Neuronal stem cell (in vitro differentiated cells): ENCODE measurements around the gene ALPP.
A peak's percentile ranks its signal among the peaks of the same experiment; 100 is the strongest.

Experiments
- DNase-seq: peaks from one replicate; pipeline ENCODE4 v3.0.0-alpha.2; 2013; ENCODE audit warnings: low spot score
- H2AFZ ChIP-seq: one replicate; pipeline ENCODE4 v1.6.1; 2013; ENCODE audit warnings: mild to moderate bottlenecking, low read length, inconsistent platforms
- H2AK5ac ChIP-seq: 2 replicates; pipeline ENCODE4 v1.6.1; 2013; ENCODE audit warnings: low read depth, mild to moderate bottlenecking, inconsistent platforms, low read length, moderate library complexity, mixed read lengths
- H2BK120ac ChIP-seq: 2 replicates; pipeline ENCODE4 v1.6.1; 2013; ENCODE audit warnings: low read depth, mild to moderate bottlenecking, inconsistent platforms, low read length, moderate library complexity, mixed read lengths
- H2BK12ac ChIP-seq: one replicate; pipeline ENCODE4 v1.6.1; 2013; ENCODE audit warnings: low read length, inconsistent platforms
- H2BK15ac ChIP-seq: 2 replicates; pipeline ENCODE4 v1.6.1; 2013; ENCODE audit warnings: mild to moderate bottlenecking, low read length, inconsistent platforms, mixed read lengths
- H2BK5ac ChIP-seq: one replicate; pipeline ENCODE4 v1.6.1; 2013; ENCODE audit warnings: inconsistent platforms, mild to moderate bottlenecking, low read length, moderate library complexity
- H3K14ac ChIP-seq: one replicate; pipeline ENCODE4 v1.6.1; 2013; ENCODE audit warnings: low read length, inconsistent platforms
- H3K18ac ChIP-seq: 2 replicates; pipeline ENCODE4 v1.6.1; 2013; ENCODE audit warnings: low read length, inconsistent platforms
- H3K23ac ChIP-seq: 2 replicates; pipeline ENCODE4 v1.6.1; 2013; ENCODE audit warnings: low read depth, mild to moderate bottlenecking, mixed read lengths, low read length, inconsistent platforms; ENCODE audit not compliant: poor library complexity
- H3K27ac ChIP-seq: replicated peaks from 3 replicates; pipeline ENCODE4 v1.5.1; 2013; ENCODE audit warnings: low read length, inconsistent platforms
- H3K27me3 ChIP-seq, 3 experiments: 2 replicates each; pipeline ENCODE4 v1.6.1; 2013; ENCODE audit warnings: low read length in 3 of 3, mild to moderate bottlenecking in 2 of 3, inconsistent platforms in 1 of 3, low read depth in 1 of 3, mixed read lengths in 1 of 3, moderate library complexity in 1 of 3; ENCODE audit not compliant: control insufficient read depth in 3 of 3, insufficient read depth in 3 of 3
- H3K36me3 ChIP-seq, 2 donors: replicated peaks in 1 of 2; 2 replicates each; pipeline ENCODE4 v1.6.1; 2013; ENCODE audit warnings: low read length in 2 of 2; ENCODE audit not compliant: control insufficient read depth in 2 of 2, insufficient read depth in 2 of 2
- H3K4ac ChIP-seq: 2 replicates; pipeline ENCODE4 v1.6.1; 2013; ENCODE audit warnings: inconsistent platforms, mild to moderate bottlenecking, low read length, moderate library complexity
- H3K4me1 ChIP-seq, 2 donors: 1 replicate in 1 of 2; 2 replicates in 1 of 2; pipeline ENCODE4 v1.6.1; 2013; ENCODE audit warnings: low read length in 2 of 2, low read depth in 1 of 2; ENCODE audit not compliant: control insufficient read depth in 2 of 2, insufficient read depth in 1 of 2
- H3K4me2 ChIP-seq: one replicate; pipeline ENCODE4 v1.6.1; 2013; ENCODE audit warnings: mild to moderate bottlenecking, low read length, inconsistent platforms; ENCODE audit not compliant: insufficient read depth, poor library complexity, severe bottlenecking
- H3K4me3 ChIP-seq, 2 donors: 2 replicates each; pipeline ENCODE4 v1.5.1; 2013; ENCODE audit warnings: low read length in 2 of 2, mild to moderate bottlenecking in 2 of 2, inconsistent platforms in 1 of 2, moderate library complexity in 1 of 2
- H3K79me1 ChIP-seq: one replicate; pipeline ENCODE4 v1.6.1; 2013; ENCODE audit warnings: low read depth, mild to moderate bottlenecking, inconsistent platforms, low read length, moderate library complexity
- H3K9ac ChIP-seq: one replicate; pipeline ENCODE4 v1.6.1; 2013; ENCODE audit warnings: mild to moderate bottlenecking, low read depth, low read length, inconsistent platforms; ENCODE audit not compliant: poor library complexity
- H3K9me3 ChIP-seq, 2 donors: replicated peaks in 1 of 2; 2 replicates each; pipeline versions ENCODE3 to v1.6.1; 2013; ENCODE audit warnings: low read length in 2 of 2, mild to moderate bottlenecking in 2 of 2, inconsistent platforms in 1 of 2, low read depth in 1 of 2, mixed read lengths in 1 of 2, moderate library complexity in 1 of 2; ENCODE audit not compliant: control insufficient read depth in 2 of 2, insufficient read depth in 1 of 2
- H4K8ac ChIP-seq: one replicate; pipeline ENCODE4 v1.6.1; 2013; ENCODE audit warnings: low read depth, mild to moderate bottlenecking, inconsistent platforms, low read length, moderate library complexity
- H4K91ac ChIP-seq: one replicate; pipeline ENCODE4 v1.6.1; 2013; ENCODE audit warnings: low read length, low read depth, mild to moderate bottlenecking, inconsistent platforms; ENCODE audit not compliant: poor library complexity
- WGBS, 2 donors: extraction: QIAGEN DNeasy Blood & Tissue Kit; methylation state at CpG; one replicate each; pipeline ENCODE4 v1.1.7; 2013; ENCODE audit warnings: missing lambda C conversion rate in 2 of 2, mixed read lengths in 1 of 2; ENCODE audit not compliant: insufficient read length in 2 of 2, insufficient replicate concordance in 1 of 2; ENCODE audit errors: extremely low coverage in 2 of 2; 5-methylcytosine and 5-hydroxymethylcytosine counted together

Gene ALPP

DNA sequence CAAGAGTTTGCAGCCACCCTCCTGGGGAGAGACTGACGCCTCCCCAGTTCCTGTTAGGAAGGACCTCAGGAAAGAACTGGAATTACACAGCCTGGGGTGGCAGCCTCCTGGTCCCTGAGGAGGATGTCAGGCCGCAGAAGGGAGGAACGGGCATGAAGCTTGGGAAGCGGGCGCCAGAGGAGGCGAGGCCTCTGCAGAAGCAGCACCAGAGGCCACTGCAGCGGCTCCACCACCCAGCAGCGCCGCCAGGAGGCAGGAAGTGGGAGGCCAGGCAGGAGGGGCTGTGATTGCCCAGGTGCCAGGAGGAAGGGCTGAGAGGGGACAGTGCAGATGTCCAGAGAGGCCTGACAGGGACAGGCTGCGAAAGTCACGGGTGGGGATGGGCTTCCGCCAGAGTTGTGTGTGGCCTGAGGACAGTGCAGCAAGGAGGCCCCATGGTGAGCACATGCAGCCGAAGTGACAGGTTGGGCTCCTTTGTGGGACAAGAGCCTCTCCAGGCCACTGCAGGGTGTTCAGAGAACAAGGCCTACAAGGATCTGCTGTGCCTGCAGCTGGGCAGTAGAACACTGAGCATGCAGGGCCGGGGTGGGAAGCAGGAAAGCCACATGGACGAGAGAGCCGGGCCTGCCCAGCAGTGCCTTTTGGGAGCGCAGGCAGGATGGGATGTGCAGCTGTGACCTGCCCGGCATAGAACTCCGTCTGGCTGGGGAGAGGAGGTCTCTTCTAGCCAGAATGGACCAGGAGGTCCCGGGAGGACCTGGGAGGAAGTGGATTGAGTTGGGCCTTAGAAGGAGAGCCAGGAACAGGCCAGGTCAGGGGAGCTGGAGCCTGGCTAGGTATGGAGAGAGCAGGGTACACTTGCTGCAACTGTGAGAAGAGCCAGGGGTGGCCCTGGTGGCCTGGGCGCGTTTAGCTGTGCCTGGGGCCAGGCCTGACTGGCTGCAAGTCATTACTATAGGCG lies 39.1 kb upstream of the ALPP start:
- no CpG with 5 or more reads among the region's 23 CpGs for WGBS, 2 donors

DNA sequence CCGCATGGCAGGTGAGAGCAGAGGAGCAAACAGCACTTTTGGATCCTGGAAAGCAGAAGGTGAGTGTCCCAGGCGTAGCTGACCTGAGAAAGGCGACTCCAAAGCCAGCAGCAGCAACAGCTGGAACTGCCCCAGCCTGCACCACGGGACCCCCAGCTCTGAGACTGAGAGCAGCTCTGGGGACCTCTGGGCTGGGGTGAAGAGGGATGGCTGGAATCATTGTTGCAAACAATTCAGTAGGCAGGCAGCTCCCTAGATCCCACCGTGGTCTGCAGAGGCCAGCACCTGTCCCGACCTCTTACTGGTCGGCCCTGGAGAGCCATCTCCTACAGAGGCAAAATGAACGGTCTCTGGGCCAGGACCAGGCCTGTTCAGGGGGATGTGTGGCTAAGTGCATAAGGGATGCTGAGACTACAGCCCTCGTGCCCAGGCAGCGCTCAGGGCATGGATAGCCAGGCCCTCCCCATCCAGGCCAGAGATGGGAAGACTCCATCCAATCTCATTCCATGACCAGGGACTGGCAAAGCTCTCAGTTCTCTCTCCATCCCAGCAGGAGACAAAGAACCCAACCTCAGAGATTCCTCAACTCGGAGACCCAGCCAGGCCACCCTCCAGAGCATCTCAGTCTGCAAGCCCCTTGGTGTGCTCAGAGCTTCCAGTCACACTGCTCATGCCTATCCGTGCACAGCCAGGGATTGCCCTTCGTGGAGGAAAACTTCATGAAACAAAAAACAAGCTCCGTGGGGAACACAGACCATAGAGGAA lies 38.2 kb upstream of the ALPP start:
- H3K4me3 ChIP-seq, result no peak overlapping the region
- no peak overlapping the region for H2BK5ac ChIP-seq
- H2AFZ ChIP-seq, result no peak overlapping the region
- H2AK5ac ChIP-seq, result no peak overlapping the region
- H3K4me2 ChIP-seq, result no peak overlapping the region
- H3K23ac ChIP-seq, result no peak overlapping the region
- no peak overlapping the region for H2BK15ac ChIP-seq
- no peak overlapping the region for H3K18ac ChIP-seq
- WGBS, 2 donors, result no CpG with 5 or more reads among the region's 14 CpGs
- no peak overlapping the region for H2BK12ac ChIP-seq
- H3K27me3 ChIP-seq, result no peaks in the 10 kb centered on the region
- peaks cover 2% of the 10 kb centered on the region for H3K79me1 ChIP-seq
- H4K91ac ChIP-seq, result no peak overlapping the region
- no peak overlapping the region for H3K14ac ChIP-seq
- H3K9me3 ChIP-seq, result no peaks in the 10 kb centered on the region
- no peaks in the 10 kb centered on the region for H3K4me1 ChIP-seq
- no peak overlapping the region for H3K27ac ChIP-seq
- H3K4ac ChIP-seq, result no peak overlapping the region
- H2BK120ac ChIP-seq, result no peak overlapping the region
- no peak overlapping the region for H4K8ac ChIP-seq
- no peak for DNase-seq
- no peaks in the 10 kb centered on the region for H3K36me3 ChIP-seq
- no peak overlapping the region for H3K9ac ChIP-seq

More for the DNA sequence above, 39.1 kb upstream of the ALPP start:
- Histone ChIP-seq H2BK15ac (no peak overlapping the region), H4K91ac (no peak overlapping the region), H4K8ac (no peak overlapping the region), H3K14ac (no peak overlapping the region), H3K4me2 (no peak overlapping the region), H3K9ac (peak overlapping the region; percentile 67), H3K27ac (no peak overlapping the region), H2AFZ (no peak overlapping the region), H2AK5ac (no peak overlapping the region), H2BK120ac (no peak overlapping the region), H3K27me3 (no peaks in the 10 kb centered on the region), H3K23ac (peak overlapping the region; percentile 43), H3K4me1 (no peaks in the 10 kb centered on the region), H3K4ac (no peak overlapping the region), H3K36me3 (no peaks in the 10 kb centered on the region), H3K79me1 (peaks cover 2% of the 10 kb centered on the region), H3K9me3 (no peaks in the 10 kb centered on the region), H2BK5ac (no peak overlapping the region), H3K18ac (peak overlapping the region; percentile 66), H3K4me3 (peak overlapping the region in 1 of 2 donors; percentile 37), H2BK12ac (no peak overlapping the region)
- no peak for DNase-seq

DNA sequence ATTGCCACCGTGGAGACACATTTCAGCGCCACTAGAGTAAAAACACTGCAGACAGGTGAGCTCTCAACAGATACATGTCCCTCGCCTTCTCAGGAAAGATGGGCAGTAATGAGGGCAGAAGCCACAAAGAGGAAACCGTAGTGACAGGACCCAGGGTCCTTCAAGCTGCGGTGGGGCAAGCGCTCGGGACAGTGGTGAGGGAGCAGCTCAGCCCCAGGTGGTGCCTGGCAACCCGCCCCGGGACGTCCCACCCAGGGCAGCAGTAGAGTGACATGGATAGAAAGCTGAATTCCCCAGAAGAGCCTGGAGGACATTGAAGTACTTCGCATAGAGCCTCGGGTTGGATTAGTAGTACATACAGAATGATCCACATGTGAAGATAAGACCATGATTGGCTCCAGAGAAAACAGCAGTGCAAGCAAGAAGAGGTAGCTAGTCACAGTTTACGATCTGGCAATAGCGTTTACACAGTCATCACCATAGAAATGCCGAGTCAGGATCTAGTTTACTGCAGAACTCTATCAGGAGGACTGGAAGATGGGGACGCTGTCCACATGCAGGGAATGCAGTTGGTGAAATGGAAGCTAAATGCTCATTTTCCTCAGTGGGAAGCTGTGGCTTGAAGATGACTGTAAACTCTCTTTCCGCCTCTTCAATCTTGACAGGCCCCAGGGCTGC lies 37.4 kb upstream of the ALPP start:
- Histone ChIP-seq H3K14ac (no peak overlapping the region), H3K79me1 (peaks cover 2% of the 10 kb centered on the region), H3K9me3 (no peaks in the 10 kb centered on the region), H3K4me3 (no peak overlapping the region), H4K91ac (no peak overlapping the region), H2AFZ (no peak overlapping the region), H3K27ac (no peak overlapping the region), H2BK12ac (no peak overlapping the region), H4K8ac (no peak overlapping the region), H2BK5ac (no peak overlapping the region), H2AK5ac (no peak overlapping the region), H3K27me3 (no peaks in the 10 kb centered on the region), H3K4me1 (no peaks in the 10 kb centered on the region), H3K23ac (no peak overlapping the region), H2BK120ac (no peak overlapping the region), H3K18ac (no peak overlapping the region), H3K36me3 (no peaks in the 10 kb centered on the region), H3K4me2 (no peak overlapping the region), H2BK15ac (no peak overlapping the region), H3K9ac (no peak overlapping the region), H3K4ac (no peak overlapping the region)
- no peak for DNase-seq
- WGBS, 2 donors, result no CpG with 5 or more reads among the region's 17 CpGs
